IMR-90 (cell line): ENCODE results near the gene SRPK1. TPM values are rescaled to one million over a fixed set of nuclear protein-coding genes. Genes with fewer than 3 reads are reported as not detected.

ENCODE experiments used
- ATAC-seq: fragments of 200-7000 bp; cut with Tn5 transposase; 2 replicates; pipeline ENCODE4 v1.9.1; 2020; ENCODE audit warnings: low read depth, mild to moderate bottlenecking, moderate library complexity
- BruUV-seq: library from RNA; stranded (reverse); fragments of 400-500 nt; replicated peaks from 2 replicates; lab custom pipeline; 2021; lab: Mats Ljungman, UMichigan
- CTCF ChIA-PET: fragments of 300-600 bp; formaldehyde crosslinking; extraction: SDS; loops from one replicate; lab custom pipeline; 2021; ENCODE audit warnings: antibody characterized with exemption; lab: Yijun Ruan, JAX
- POLR2A ChIA-PET: fragments of 300-600 bp; sonication (Branson Sonifier 250); formaldehyde crosslinking; loops from one replicate; lab custom pipeline; 2022; ENCODE audit warnings: antibody characterized with exemption; ENCODE audit not compliant: unreplicated experiment; lab: Charles Lee
- DNase-seq: peaks from one replicate; pipeline ENCODE4 v3.0.0; 2013
- H2AFZ ChIP-seq: replicated peaks from 2 replicates; pipeline ENCODE3; 2013; ENCODE audit warnings: low read length, mild to moderate bottlenecking; ENCODE audit not compliant: poor library complexity
- H2AK5ac ChIP-seq: 2 replicates; pipeline ENCODE4 v1.6.1; 2013; ENCODE audit warnings: low read depth, low read length, inconsistent platforms
- H2AK9ac ChIP-seq: replicated peaks from 2 replicates; pipeline ENCODE3; 2013; ENCODE audit warnings: mild to moderate bottlenecking, low read depth, low read length, moderate library complexity; ENCODE audit not compliant: poor library complexity
- H2BK120ac ChIP-seq: 2 replicates; pipeline ENCODE4 v1.6.1; 2013; ENCODE audit warnings: low read depth, low read length, inconsistent platforms
- H2BK15ac ChIP-seq: 3 replicates; pipeline ENCODE4 v1.6.1; 2013; ENCODE audit warnings: low read depth, low read length, inconsistent platforms
- H2BK20ac ChIP-seq: 2 replicates; pipeline ENCODE4 v1.6.1; 2013; ENCODE audit warnings: low read depth, mild to moderate bottlenecking, inconsistent platforms, low read length, moderate library complexity
- H2BK5ac ChIP-seq: 2 replicates; pipeline ENCODE4 v1.6.1; 2013; ENCODE audit warnings: mild to moderate bottlenecking, low read depth, low read length, inconsistent platforms; ENCODE audit not compliant: poor library complexity, severe bottlenecking
- H3K14ac ChIP-seq: replicated peaks from 2 replicates; pipeline ENCODE4 v1.6.1; 2013; ENCODE audit warnings: low read depth, low read length, inconsistent platforms
- H3K18ac ChIP-seq: 2 replicates; pipeline ENCODE4 v1.6.1; 2013; ENCODE audit warnings: low read depth, low read length, control low read depth
- H3K23ac ChIP-seq: 2 replicates; pipeline ENCODE4 v1.6.1; 2013; ENCODE audit warnings: low read depth, low read length, inconsistent platforms
- H3K27ac ChIP-seq: 2 replicates; pipeline ENCODE4 v1.5.1; 2013; ENCODE audit warnings: mild to moderate bottlenecking, control low read depth, low read length; ENCODE audit not compliant: insufficient read depth
- H3K27me3 ChIP-seq: 2 replicates; pipeline ENCODE4 v1.6.1; 2013; ENCODE audit warnings: low read length; ENCODE audit not compliant: control insufficient read depth, insufficient read depth
- H3K36me3 ChIP-seq: 2 replicates; pipeline ENCODE4 v1.6.1; 2013; ENCODE audit warnings: low read length, mixed read lengths; ENCODE audit not compliant: control insufficient read depth, insufficient read depth
- H3K4ac ChIP-seq: 2 replicates; pipeline ENCODE4 v1.6.1; 2013; ENCODE audit warnings: low read depth, low read length, inconsistent platforms
- H3K4me1 ChIP-seq: 2 replicates; pipeline ENCODE4 v1.6.1; 2013; ENCODE audit warnings: low read length, mixed read lengths; ENCODE audit not compliant: control insufficient read depth, insufficient read depth
- H3K4me2 ChIP-seq: 2 replicates; pipeline ENCODE4 v1.6.1; 2013; ENCODE audit warnings: low read depth, mild to moderate bottlenecking, control low read depth, low read length, moderate library complexity
- H3K4me3 ChIP-seq: 2 replicates; pipeline ENCODE4 v1.5.1; 2013; ENCODE audit warnings: low read depth, mild to moderate bottlenecking, control low read depth, low read length, moderate library complexity; ENCODE audit not compliant: insufficient read depth
- H3K56ac ChIP-seq: 2 replicates; pipeline ENCODE4 v1.6.1; 2013; ENCODE audit warnings: low read length, inconsistent platforms; ENCODE audit not compliant: insufficient read depth; ENCODE audit errors: extremely low read depth
- H3K79me1 ChIP-seq, 2 experiments: 2 replicates each; pipeline ENCODE4 v1.6.1; 2013; ENCODE audit warnings: low read length in 2 of 2, inconsistent platforms in 1 of 2, low read depth in 1 of 2
- H3K9ac ChIP-seq: 2 replicates; pipeline ENCODE4 v1.6.1; 2013; ENCODE audit warnings: low read depth, low read length, control low read depth
- H3K9me1 ChIP-seq: 2 replicates; pipeline ENCODE4 v1.6.1; 2013; ENCODE audit warnings: low read length, inconsistent platforms; ENCODE audit not compliant: insufficient read depth
- H3K9me3 ChIP-seq: 2 replicates; pipeline ENCODE4 v1.6.1; 2013; ENCODE audit warnings: low read length; ENCODE audit not compliant: control insufficient read depth, insufficient read depth
- H4K20me1 ChIP-seq: 2 replicates; pipeline ENCODE4 v1.6.1; 2013; ENCODE audit warnings: low read length, inconsistent platforms; ENCODE audit not compliant: insufficient read depth
- H4K5ac ChIP-seq: 2 replicates; pipeline ENCODE4 v1.6.1; 2013; ENCODE audit warnings: mild to moderate bottlenecking, low read depth, low read length, control low read depth
- H4K8ac ChIP-seq, 2 experiments: 2 replicates each; pipeline ENCODE4 v1.6.1; 2013; ENCODE audit warnings: low read depth in 2 of 2, low read length in 2 of 2, control low read depth in 1 of 2, inconsistent platforms in 1 of 2
- H4K91ac ChIP-seq: 2 replicates; pipeline ENCODE4 v1.6.1; 2013; ENCODE audit warnings: low read depth, low read length, inconsistent platforms; ENCODE audit not compliant: insufficient read depth
- BHLHE40 ChIP-seq: fragments of 150-350 bp; IDR thresholded peaks from 2 replicates; pipeline ENCODE4 v1.6.1; 2016; ENCODE audit warnings: mild to moderate bottlenecking, low read depth, low read length
- CEBPB ChIP-seq: IDR thresholded peaks from 2 replicates; pipeline ENCODE4 v1.6.1; 2012; ENCODE audit warnings: low read depth, low read length, improper control_type of control experiment
- FOS ChIP-seq: fragments of 150-350 bp; IDR thresholded peaks from 2 replicates; pipeline ENCODE4 v1.6.1; 2016; ENCODE audit warnings: low read depth, low read length
- MAFK ChIP-seq: IDR thresholded peaks from 2 replicates; pipeline ENCODE4 v1.6.1; 2012; ENCODE audit warnings: low read depth, low read length, improper control_type of control experiment
- MXI1 ChIP-seq: IDR thresholded peaks from 2 replicates; pipeline ENCODE4 v1.6.1; 2012; ENCODE audit warnings: low read depth, mild to moderate bottlenecking, low read length, moderate library complexity, borderline replicate concordance
- NFE2L2 ChIP-seq: fragments of 150-350 bp; IDR thresholded peaks from 2 replicates; pipeline ENCODE4 v1.6.1; 2016; ENCODE audit warnings: low read depth, mild to moderate bottlenecking, low read length
- POLR2A ChIP-seq: IDR thresholded peaks from 2 replicates; pipeline ENCODE4 v1.6.1; 2012; ENCODE audit warnings: mild to moderate bottlenecking, low read depth, low read length
- RAD21 ChIP-seq: IDR thresholded peaks from 2 replicates; pipeline ENCODE4 v1.6.1; 2012; ENCODE audit warnings: low read length, improper control_type of control experiment
- RFX5 ChIP-seq: IDR thresholded peaks from 2 replicates; pipeline ENCODE4 v1.8.0; 2012; ENCODE audit warnings: low read depth, mild to moderate bottlenecking, low read length, moderate library complexity
- SMC3 ChIP-seq: fragments of 150-350 bp; IDR thresholded peaks from 2 replicates; pipeline ENCODE4 v1.6.1; 2016; ENCODE audit warnings: low read depth, mild to moderate bottlenecking, antibody characterized with exemption, low read length, moderate library complexity
- USF2 ChIP-seq: fragments of 150-350 bp; IDR thresholded peaks from 2 replicates; pipeline ENCODE4 v1.6.1; 2017; ENCODE audit warnings: mild to moderate bottlenecking, antibody characterized with exemption, low read length, low read depth
- WGBS, 2 experiments: methylation state at CpG; one replicate each; pipeline versions ENCODE4 v1.1.5 to v1.1.7; 2013; ENCODE audit warnings: missing lambda C conversion rate in 2 of 2; ENCODE audit not compliant: insufficient read length in 1 of 2; ENCODE audit errors: extremely low coverage in 2 of 2; 5-methylcytosine and 5-hydroxymethylcytosine counted together
- dilution Hi-C: fragments of 300-500 bp; cut with HindIII; formaldehyde crosslinking; loops from one replicate; pipeline ENCODE4 v1.14.3; 2018; ENCODE audit warnings: low sequenced_read_pairs; ENCODE audit not compliant: unreplicated experiment
- in situ Hi-C: fragments of 300-500 bp; cut with MboI; formaldehyde crosslinking; loops from 3 replicates; pipeline ENCODE4 v1.14.3; 2019; ENCODE audit warnings: low sequenced_read_pairs, inconsistent platforms, mixed read lengths
- intact Hi-C: fragments of 100-400 bp; cut with micrococcal nuclease; formaldehyde crosslinking; loops from 2 replicates; pipeline ENCODE4 v1.10.0; 2022
- polyA plus RNA-seq, 3 experiments: library from polyadenylated mRNA; depleted of rRNA; stranded (reverse); fragments of >200 nt; gene quantifications; 2 replicates each; pipeline ENCODE4 v1.2.3, GENCODE V29; 2012; ENCODE audit warnings: low replicate concordance in 1 of 3
- total RNA-seq: library from RNA; depleted of rRNA; stranded (reverse); fragments of >200 nt; gene quantifications from 2 replicates; pipeline ENCODE4 v1.2.3, GENCODE V29; 2012

SRPK1 gene
- total and polyA plus RNA-seq, 2 of the 4 experiments (the other 2 are of a cell fraction) = 22.5 to 44.6 TPM

GRCh38 chr6:35852994-35853393 lies 67.9 kb downstream of the SRPK1 start:
- no peak overlapping the region for H2BK15ac ChIP-seq
- WGBS, 2 experiments = 100% methylated on average over 1 of the region's 4 CpGs; no CpG with 5 or more reads in 1 of the 2 experiments

More at GRCh38 chr6:35852994-35853393, 67.9 kb downstream of the SRPK1 start:
- Histone ChIP-seq H4K5ac (no peak overlapping the region), H3K9me3 (no peaks in the 10 kb centered on the region; the same call in 1 of the 2 replicates), H3K36me3 (peaks cover 21% of the 10 kb centered on the region), H4K20me1 (no peaks in the 10 kb centered on the region), H2AFZ (no peak overlapping the region), H2BK5ac (no peak overlapping the region), H3K4ac (no peak overlapping the region), H3K79me1 (0 out of 4 replicates have a peak, but pooled peaks cover 3 to 4% of the 10 kb centered on the region in 2 experiments), H4K8ac (no peak overlapping the region), H3K4me2 (no peak overlapping the region), H3K27me3 (no peaks in the 10 kb centered on the region), H3K9ac (no peak overlapping the region), H2AK9ac (no peak overlapping the region), H2BK120ac (no peak overlapping the region), H2BK20ac (no peak overlapping the region), H3K4me3 (no peak overlapping the region), H3K9me1 (peaks cover 4% of the 10 kb centered on the region; the same call in 1 of the 2 replicates), H3K18ac (no peak overlapping the region), H2AK5ac (no peak overlapping the region), H3K27ac (no peak overlapping the region), H3K56ac (no peak overlapping the region), H3K14ac (no peak overlapping the region), H3K23ac (no peak overlapping the region), H4K91ac (no peak overlapping the region), H3K4me1 (no peaks in the 10 kb centered on the region)
- no peak for DNase-seq
- TF ChIP-seq SMC3 (no peak), BHLHE40 (no peak), CEBPB (no peak), FOS (no peak), NFE2L2 (no peak), POLR2A (no peak), MXI1 (no peak), RAD21 (no peak), RFX5 (no peak), MAFK (no peak), USF2 (no peak)
- in situ Hi-C loops = no loop called here
- intact Hi-C loops = loop anchor here (10.0 kb wide), 1 partner anchor 242 kb away; no protein-coding TSS in a partner anchor
- no peak for ATAC-seq
- dilution Hi-C loops = no loop called here
- POLR2A ChIA-PET = no interaction called here
- BruUV-seq = no TSS peak
- CTCF ChIA-PET = no interaction called here
